ENCODE measurements around the gene WNT4.

DNA sequence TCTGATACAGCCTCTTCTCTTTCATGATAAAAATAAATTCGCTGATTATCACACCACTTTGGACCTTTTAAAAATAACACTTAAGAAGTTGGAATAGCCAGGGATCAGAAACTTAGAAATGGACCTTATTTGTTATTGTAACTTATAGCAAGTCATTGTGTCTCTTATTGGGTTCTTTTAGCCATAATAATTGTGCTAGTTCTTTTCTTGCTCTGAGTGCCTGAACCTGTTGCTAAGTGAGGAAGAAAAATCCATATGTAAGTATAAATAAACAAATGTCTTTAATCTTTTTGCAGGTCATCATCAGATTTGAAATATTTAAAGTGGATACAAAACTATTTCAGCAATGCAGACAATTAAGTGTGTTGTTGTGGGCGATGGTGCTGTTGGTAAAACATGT, 64.8 kb downstream of the WNT4 start:
- TF ChIP-seq, protein P1, sequence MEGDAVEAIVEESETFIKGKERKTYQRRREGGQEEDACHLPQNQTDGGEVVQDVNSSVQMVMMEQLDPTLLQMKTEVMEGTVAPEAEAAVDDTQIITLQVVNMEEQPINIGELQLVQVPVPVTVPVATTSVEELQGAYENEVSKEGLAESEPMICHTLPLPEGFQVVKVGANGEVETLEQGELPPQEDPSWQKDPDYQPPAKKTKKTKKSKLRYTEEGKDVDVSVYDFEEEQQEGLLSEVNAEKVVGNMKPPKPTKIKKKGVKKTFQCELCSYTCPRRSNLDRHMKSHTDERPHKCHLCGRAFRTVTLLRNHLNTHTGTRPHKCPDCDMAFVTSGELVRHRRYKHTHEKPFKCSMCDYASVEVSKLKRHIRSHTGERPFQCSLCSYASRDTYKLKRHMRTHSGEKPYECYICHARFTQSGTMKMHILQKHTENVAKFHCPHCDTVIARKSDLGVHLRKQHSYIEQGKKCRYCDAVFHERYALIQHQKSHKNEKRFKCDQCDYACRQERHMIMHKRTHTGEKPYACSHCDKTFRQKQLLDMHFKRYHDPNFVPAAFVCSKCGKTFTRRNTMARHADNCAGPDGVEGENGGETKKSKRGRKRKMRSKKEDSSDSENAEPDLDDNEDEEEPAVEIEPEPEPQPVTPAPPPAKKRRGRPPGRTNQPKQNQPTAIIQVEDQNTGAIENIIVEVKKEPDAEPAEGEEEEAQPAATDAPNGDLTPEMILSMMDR (IDR thresholded peaks at IDR 0.05): no peak
- TF ChIP-seq POLR2AphosphoS5 (IDR thresholded peaks at IDR 0.05): no peak
- TF ChIP-seq EP300 (IDR thresholded peaks at IDR 0.05): no peak
- no peak for TF ChIP-seq POLR2A (IDR thresholded peaks at IDR 0.05)

Measured in upper lobe of left lung (tissue), 4 donors.